Activated CD8-positive, alpha-beta T cell treated with anti-CD3 and anti-CD28 coated beads for 36 hours (primary cell): ENCODE results near the gene ZBTB26. TPM values are rescaled to one million over a fixed set of nuclear protein-coding genes. Genes with fewer than 3 reads are reported as not detected.

Experiments used
- ATAC-seq: fragments of 200-7000 bp; cut with Tn5 transposase; one replicate; pipeline ENCODE4 v1.10.0; 2021; ENCODE audit warnings: mild to moderate bottlenecking, moderate library complexity
- CTCF ChIA-PET: fragments of 350-600 bp; sonication (Branson Sonifier 250); formaldehyde crosslinking; loops from one replicate; lab custom pipeline; 2021; ENCODE audit warnings: antibody characterized with exemption; lab: Charles Lee
- POLR2A ChIA-PET: fragments of 350-600 bp; sonication (Branson Sonifier 250); formaldehyde crosslinking; loops from one replicate; lab custom pipeline; 2021; ENCODE audit warnings: antibody characterized with exemption; lab: Charles Lee
- DNase-seq: peaks from one replicate; pipeline ENCODE4 v3.0.0-alpha.2; 2020
- H3K27ac Mint-ChIP-seq: one replicate; pipeline ENCODE4 v1.8.0; 2021; ENCODE audit warnings: mild to moderate bottlenecking, mixed read lengths
- H3K27me3 Mint-ChIP-seq: one replicate; pipeline ENCODE4 v1.8.0; 2021; ENCODE audit warnings: mixed read lengths
- H3K36me3 Mint-ChIP-seq: one replicate; pipeline ENCODE4 v1.8.0; 2021; ENCODE audit warnings: low read depth, mixed read lengths
- H3K4me1 Mint-ChIP-seq: one replicate; pipeline ENCODE4 v1.8.0; 2021; ENCODE audit warnings: low read depth, mixed read lengths
- H3K4me3 Mint-ChIP-seq: one replicate; pipeline ENCODE4 v1.8.0; 2021; ENCODE audit warnings: mild to moderate bottlenecking, moderate library complexity, mixed read lengths
- H3K9me3 Mint-ChIP-seq: one replicate; pipeline ENCODE4 v1.8.0; 2021; ENCODE audit warnings: mixed read lengths
- CTCF ChIP-seq: fragments of 200-600 bp; IDR thresholded peaks from one replicate; pipeline ENCODE4 v1.8.0; 2022; ENCODE audit warnings: antibody characterized with exemption, mild to moderate bottlenecking
- intact Hi-C: fragments of 100-400 bp; cut with micrococcal nuclease; formaldehyde crosslinking; loops from one replicate; pipeline ENCODE4 v1.10.0; 2022
- total RNA-seq, 2 experiments: library from RNA; stranded (reverse); gene quantifications; one replicate each; pipeline ENCODE4 v1.2.3, GENCODE V29; 2021

ZBTB26 gene, protein sequence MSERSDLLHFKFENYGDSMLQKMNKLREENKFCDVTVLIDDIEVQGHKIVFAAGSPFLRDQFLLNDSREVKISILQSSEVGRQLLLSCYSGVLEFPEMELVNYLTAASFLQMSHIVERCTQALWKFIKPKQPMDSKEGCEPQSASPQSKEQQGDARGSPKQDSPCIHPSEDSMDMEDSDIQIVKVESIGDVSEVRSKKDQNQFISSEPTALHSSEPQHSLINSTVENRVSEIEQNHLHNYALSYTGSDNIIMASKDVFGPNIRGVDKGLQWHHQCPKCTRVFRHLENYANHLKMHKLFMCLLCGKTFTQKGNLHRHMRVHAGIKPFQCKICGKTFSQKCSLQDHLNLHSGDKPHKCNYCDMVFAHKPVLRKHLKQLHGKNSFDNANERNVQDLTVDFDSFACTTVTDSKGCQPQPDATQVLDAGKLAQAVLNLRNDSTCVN
- 1 to 10 TPM; 5.3 to 6.2 TPM for total RNA-seq

DNA sequence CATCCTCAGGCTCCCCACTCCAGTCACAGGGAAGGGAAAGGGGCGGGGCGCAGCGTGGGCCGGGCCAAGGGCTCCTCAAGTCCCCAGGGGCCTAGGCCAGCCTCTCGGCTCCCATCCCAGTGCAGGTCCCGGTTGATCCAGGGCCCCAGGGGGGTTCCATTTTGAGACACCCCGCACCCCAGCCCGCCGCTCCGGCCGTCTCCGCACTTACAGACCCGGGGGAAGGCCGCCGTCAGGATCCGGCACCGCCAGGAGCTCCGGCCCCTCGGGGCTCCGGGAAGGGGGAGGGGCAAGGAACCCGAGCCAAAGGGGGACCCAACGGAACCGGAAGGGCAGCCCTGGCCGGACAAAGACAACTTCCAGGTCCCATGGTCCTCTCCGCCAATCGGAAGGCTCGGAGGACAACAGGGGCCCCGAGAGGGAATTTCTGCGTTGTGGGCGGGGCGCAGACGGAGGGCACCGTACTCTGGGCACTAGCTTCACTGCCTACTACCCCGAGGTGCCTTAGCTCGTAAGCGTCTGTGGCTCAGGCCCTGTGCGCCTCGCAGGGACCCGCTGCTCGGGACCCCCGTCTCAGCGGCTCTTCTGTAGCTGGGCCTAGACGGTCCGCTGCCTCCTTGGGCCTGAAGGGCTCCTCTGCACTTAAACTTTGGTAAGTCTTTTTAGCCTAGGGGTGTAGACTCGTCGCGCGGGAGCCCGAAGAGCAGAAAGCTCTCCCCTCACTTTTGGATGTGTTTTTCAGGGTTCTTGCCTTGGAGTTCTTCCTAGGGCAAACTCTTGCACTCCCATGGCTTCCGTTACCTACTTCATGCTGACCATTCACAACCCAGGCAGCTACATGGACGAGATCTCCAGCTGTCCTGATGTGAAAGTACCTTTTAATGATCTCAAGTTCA, at the start of gene ZBTB26:
Gene ZBTB26, minus strand, starts transcription at position 287 of the 896 bp plus-strand sequence. CDS start 11,578 bp downstream, outside the sequence.
- Mint-ChIP-seq H3K9me3 (no peaks in the 10 kb centered on the region), H3K4me1 (peaks cover 12% of the 10 kb centered on the region), H3K27me3 (no peaks in the 10 kb centered on the region), H3K4me3 (no peak within 1 kb of the TSS), H3K36me3 (peaks cover 11% of the 10 kb centered on the region), H3K27ac (peak within 1 kb of the TSS; percentile 94)
- ATAC-seq: peak; percentile 99
- intact Hi-C loops: no loop called here
- peak; percentile 95 for DNase-seq
- CTCF ChIA-PET: interaction anchor here (0.6 to 1.8 kb wide), 4 partner anchors 9 to 838 kb away, joined by 3 to 6 read pairs (median 5); partner anchors contain the start of gene RABGAP1
- POLR2A ChIA-PET: interaction anchor here (0.7 to 2.7 kb wide), 9 partner anchors 9 to 59 kb away, joined by 3 to 27 read pairs (median 4); partner anchors contain the start of genes RABGAP1, RC3H2 and ZBTB6
- TF ChIP-seq CTCF: no peak

DNA sequence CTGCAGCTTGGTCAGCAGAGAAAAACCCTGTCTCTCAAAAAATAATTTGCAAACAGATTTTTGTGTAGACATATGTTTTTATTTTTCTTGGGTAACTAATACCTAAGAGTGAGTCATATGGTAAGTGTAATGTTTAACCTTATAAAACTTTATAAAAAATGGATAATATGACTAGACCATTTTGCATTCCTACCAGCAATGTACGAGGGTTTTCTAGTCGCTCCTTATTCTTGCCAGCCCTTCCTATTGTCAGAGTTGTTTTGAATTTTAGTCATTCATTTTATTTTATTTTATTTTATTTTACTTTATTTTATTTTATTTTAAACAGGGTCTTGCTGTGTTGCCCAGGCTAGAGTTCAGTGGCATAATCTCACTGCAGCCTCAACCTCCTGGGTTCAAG, 47.3 kb upstream of the ZBTB26 start:
- H3K36me3 Mint-ChIP-seq: peaks cover 3% of the 10 kb centered on the region
- ChIA-PET POLR2A (no interaction called here), CTCF (no interaction called here)
- DNase-seq (no peak), ATAC-seq (no peak)
- no peaks in the 10 kb centered on the region for H3K9me3 Mint-ChIP-seq
- intact Hi-C loops: no loop called here
- no peak overlapping the region for H3K27ac Mint-ChIP-seq
- H3K4me1 Mint-ChIP-seq: peaks cover 3% of the 10 kb centered on the region
- no peaks in the 10 kb centered on the region for H3K27me3 Mint-ChIP-seq
- TF ChIP-seq CTCF: no peak
- no peak overlapping the region for H3K4me3 Mint-ChIP-seq

DNA sequence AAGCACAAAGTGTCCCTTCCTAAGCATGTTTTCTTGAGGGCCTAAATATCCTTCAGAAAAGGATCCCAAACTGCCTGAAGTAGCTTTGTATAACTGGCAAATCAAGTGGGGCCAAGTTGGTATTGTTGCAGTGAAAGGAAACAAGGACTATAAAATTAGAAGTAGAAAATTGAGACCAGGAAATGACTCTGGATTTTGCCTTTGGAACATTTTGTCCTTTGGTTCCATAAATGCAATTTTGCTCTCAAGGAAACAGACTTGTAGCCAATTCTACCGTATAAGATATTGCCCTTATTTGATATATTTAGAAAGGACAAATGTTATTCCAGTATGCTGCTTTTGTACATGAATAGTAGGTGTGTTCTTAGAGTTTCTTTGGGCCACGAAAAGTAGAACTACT, 43.9 kb upstream of the ZBTB26 start:
- peaks cover 3% of the 10 kb centered on the region for H3K4me1 Mint-ChIP-seq
- TF ChIP-seq CTCF: no peak
- no peaks in the 10 kb centered on the region for H3K9me3 Mint-ChIP-seq
- POLR2A ChIA-PET: interaction anchor here (1.2 kb wide), 1 partner anchor 379 kb away, joined by 3 read pairs; no protein-coding TSS in a partner anchor
- H3K27me3 Mint-ChIP-seq: no peaks in the 10 kb centered on the region
- H3K36me3 Mint-ChIP-seq: peaks cover 9% of the 10 kb centered on the region
- no peak overlapping the region for H3K4me3 Mint-ChIP-seq
- intact Hi-C loops: no loop called here
- CTCF ChIA-PET: interaction anchor here (1.5 kb wide), 1 partner anchor 15 kb away, joined by 4 read pairs; no protein-coding TSS in a partner anchor
- no peak for DNase-seq
- no peak for ATAC-seq
- no peak overlapping the region for H3K27ac Mint-ChIP-seq

DNA sequence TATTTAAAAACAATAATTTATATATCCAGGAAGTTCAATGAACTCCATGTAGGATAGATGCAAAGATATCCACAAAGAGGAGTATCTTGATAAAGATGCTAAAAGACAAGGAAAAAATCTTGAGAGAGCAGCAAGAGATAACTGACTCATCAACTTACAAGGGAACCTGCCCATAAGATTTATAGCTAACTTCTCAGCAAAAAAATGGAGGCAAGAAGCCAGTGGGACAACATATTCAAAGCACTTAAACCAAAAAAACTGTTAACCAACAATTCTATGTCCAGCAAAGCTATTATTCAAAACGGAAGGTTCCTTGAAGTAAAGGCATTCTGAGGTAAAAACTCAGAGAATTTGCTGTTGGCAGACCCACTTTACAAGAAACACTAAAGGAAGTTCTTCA, 29.8 kb upstream of the ZBTB26 start:
- TF ChIP-seq CTCF: no peak
- Mint-ChIP-seq H3K36me3 (peaks cover 28% of the 10 kb centered on the region), H3K27me3 (no peaks in the 10 kb centered on the region), H3K4me1 (peaks cover 4% of the 10 kb centered on the region), H3K27ac (no peak overlapping the region), H3K4me3 (no peak overlapping the region), H3K9me3 (peaks cover 8% of the 10 kb centered on the region)
- no peak for DNase-seq
- ChIA-PET POLR2A (interaction anchor here (0.7 kb wide), 1 partner anchor 613 kb away, joined by 4 read pairs; no protein-coding TSS in a partner anchor), CTCF (no interaction called here)
- intact Hi-C loops: no loop called here
- no peak for ATAC-seq
